D341Med (cell line): Measurements from ENCODE around the gene DDHD1.

Experiments
- DNase-seq: peaks from one replicate; pipeline ENCODE4 v3.0.0; 2012; ENCODE audit warnings: low spot score

Gene DDHD1

GRCh38 chr14:53034036-53034435, 119.1 kb downstream of the DDHD1 start:
- no peak for DNase-seq

GRCh38 chr14:53032838-53033390, 120.2 kb downstream of the DDHD1 start:
- DNase-seq: no peak

- DNase-seq: no peak
Measured at GRCh38 chr14:53032161-53032803, 120.8 kb downstream of the DDHD1 start.

- DNase-seq: no peak
Measured at GRCh38 chr14:53027562-53027961, 125.6 kb downstream of the DDHD1 start.

GRCh38 chr14:53027041-53027440, 126.1 kb downstream of the DDHD1 start:
- no peak for DNase-seq

- no peak for DNase-seq
Measured at GRCh38 chr14:53023325-53023724, 129.8 kb downstream of the DDHD1 start.

GRCh38 chr14:53022593-53022992, 130.5 kb downstream of the DDHD1 start:
- DNase-seq: no peak

- no peak for DNase-seq
Measured at GRCh38 chr14:53020193-53020932, 132.8 kb downstream of the DDHD1 start.

- no peak for DNase-seq
Measured at GRCh38 chr14:53019406-53019805, 133.7 kb downstream of the DDHD1 start.

GRCh38 chr14:53017837-53018236, 135.3 kb downstream of the DDHD1 start:
- DNase-seq: no peak

GRCh38 chr14:53016919-53017318, 136.2 kb downstream of the DDHD1 start:
- no peak for DNase-seq

- DNase-seq: no peak
Measured at GRCh38 chr14:53016491-53016890, 136.6 kb downstream of the DDHD1 start.

- no peak for DNase-seq
Measured at GRCh38 chr14:53011053-53011462, 142.1 kb downstream of the DDHD1 start.

GRCh38 chr14:53010193-53011040, 142.7 kb downstream of the DDHD1 start:
- DNase-seq: no peak

GRCh38 chr14:53006931-53007562, 146.1 kb downstream of the DDHD1 start:
- no peak for DNase-seq

GRCh38 chr14:53004976-53005375, 148.1 kb downstream of the DDHD1 start:
- DNase-seq: no peak

- no peak for DNase-seq
Measured at GRCh38 chr14:53003776-53004175, 149.3 kb downstream of the DDHD1 start.

- DNase-seq: no peak
Measured at GRCh38 chr14:53002576-53002975, 150.5 kb downstream of the DDHD1 start.

GRCh38 chr14:53001787-53002378, 151.2 kb downstream of the DDHD1 start:
- no peak for DNase-seq

GRCh38 chr14:52998376-52999015, 154.6 kb downstream of the DDHD1 start:
- no peak for DNase-seq

GRCh38 chr14:52996493-52996892, 156.6 kb downstream of the DDHD1 start:
- DNase-seq: no peak
